Measurements from ENCODE around the gene IKZF3. TPM values are rescaled to one million over a fixed set of nuclear protein-coding genes. Genes with fewer than 3 reads are reported as not detected.
"Not testable (repeated sequence)": the region's sequence is repeated elsewhere in the genome, so short reads cannot be mapped to it uniquely, and the experiment has no call there.

IKZF3 gene
- total RNA-seq, 1 donor = not detected

GRCh38 chr17:39868554-39868942 lies 4.4 kb upstream of the IKZF3 start:
- TF ChIP-seq, protein P1, sequence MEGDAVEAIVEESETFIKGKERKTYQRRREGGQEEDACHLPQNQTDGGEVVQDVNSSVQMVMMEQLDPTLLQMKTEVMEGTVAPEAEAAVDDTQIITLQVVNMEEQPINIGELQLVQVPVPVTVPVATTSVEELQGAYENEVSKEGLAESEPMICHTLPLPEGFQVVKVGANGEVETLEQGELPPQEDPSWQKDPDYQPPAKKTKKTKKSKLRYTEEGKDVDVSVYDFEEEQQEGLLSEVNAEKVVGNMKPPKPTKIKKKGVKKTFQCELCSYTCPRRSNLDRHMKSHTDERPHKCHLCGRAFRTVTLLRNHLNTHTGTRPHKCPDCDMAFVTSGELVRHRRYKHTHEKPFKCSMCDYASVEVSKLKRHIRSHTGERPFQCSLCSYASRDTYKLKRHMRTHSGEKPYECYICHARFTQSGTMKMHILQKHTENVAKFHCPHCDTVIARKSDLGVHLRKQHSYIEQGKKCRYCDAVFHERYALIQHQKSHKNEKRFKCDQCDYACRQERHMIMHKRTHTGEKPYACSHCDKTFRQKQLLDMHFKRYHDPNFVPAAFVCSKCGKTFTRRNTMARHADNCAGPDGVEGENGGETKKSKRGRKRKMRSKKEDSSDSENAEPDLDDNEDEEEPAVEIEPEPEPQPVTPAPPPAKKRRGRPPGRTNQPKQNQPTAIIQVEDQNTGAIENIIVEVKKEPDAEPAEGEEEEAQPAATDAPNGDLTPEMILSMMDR (IDR thresholded peaks at IDR 0.05; ENCODE audit: insufficient read depth, low read length) = no peak
- DNase-seq (ENCODE audit: low read depth) = no peak
- no peak overlapping the region for H3K4me3 ChIP-seq (ENCODE audit: low read depth, low read length)

- no peak within 1 kb of the TSS for H3K4me3 ChIP-seq (ENCODE audit: low read depth, low read length)
- DNase-seq (ENCODE audit: low read depth) = no peak
- TF ChIP-seq, protein P1 (IDR thresholded peaks at IDR 0.05; ENCODE audit: insufficient read depth, low read length) = no peak
Measured at GRCh38 chr17:39867880-39868553, 3.9 kb upstream of the IKZF3 start, which contains the start of gene ZPBP2. ZPBP2 (plus strand) TSS chr17:39868202; CDS start chr17:39868355, 153 bp downstream.

DNA sequence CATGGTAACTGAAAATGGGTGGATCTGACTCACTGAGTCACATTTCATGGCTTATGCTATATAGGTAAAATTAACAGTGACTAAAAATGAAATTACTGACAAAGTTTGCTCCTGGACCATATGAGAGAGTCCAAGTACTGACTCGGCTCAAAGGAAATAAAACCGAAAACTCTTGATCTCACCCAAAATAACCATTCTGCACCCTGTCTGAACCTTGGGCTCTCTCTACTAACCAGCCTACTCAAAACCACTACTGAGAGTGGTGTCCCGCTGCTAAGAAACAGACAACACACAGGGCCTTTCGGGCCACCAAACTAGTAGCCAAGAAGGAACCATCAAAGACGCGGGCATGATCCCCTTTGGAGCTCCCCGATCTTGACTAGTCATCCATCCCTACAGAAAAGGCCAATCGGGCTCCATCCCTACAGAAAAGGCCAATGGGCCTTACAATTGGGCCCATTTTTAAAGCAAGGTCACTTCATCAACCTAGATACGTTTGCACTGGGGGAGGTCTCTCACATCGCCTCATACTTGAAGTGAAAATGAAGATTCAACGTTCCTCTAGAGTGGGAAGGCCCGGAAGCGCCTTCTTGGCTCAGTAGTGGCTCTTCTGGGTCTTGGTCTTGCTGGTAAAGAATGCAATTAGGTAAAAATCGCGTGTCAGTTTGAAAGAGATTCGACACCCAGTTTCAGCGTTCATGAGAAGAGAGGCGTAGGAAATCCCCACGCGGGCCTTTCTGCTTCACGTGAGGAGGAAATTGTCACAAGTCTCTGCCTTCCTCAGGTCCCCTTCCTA lies 3.2 kb upstream of the IKZF3 start:
- no peak for DNase-seq (ENCODE audit: low read depth)
- TF ChIP-seq, protein P1 (IDR thresholded peaks at IDR 0.05; ENCODE audit: insufficient read depth, low read length) = no peak
- H3K4me3 ChIP-seq (ENCODE audit: low read depth, low read length) = no peak overlapping the region

- H3K4me3 ChIP-seq (ENCODE audit: low read depth, low read length) = no peak overlapping the region
- no peak for DNase-seq (ENCODE audit: low read depth)
- TF ChIP-seq, protein P1 (IDR thresholded peaks at IDR 0.05; ENCODE audit: insufficient read depth, low read length) = no peak
Measured at GRCh38 chr17:39866013-39866730, 2.1 kb upstream of the IKZF3 start.

- no peak overlapping the region for H3K4me3 ChIP-seq (ENCODE audit: low read depth, low read length)
- TF ChIP-seq, protein P1 (IDR thresholded peaks at IDR 0.05; ENCODE audit: insufficient read depth, low read length) = no peak
- DNase-seq (ENCODE audit: low read depth) = no peak
Measured at GRCh38 chr17:39863244-39863917, 731 bp downstream of the IKZF3 start.

- TF ChIP-seq, protein P1 (IDR thresholded peaks at IDR 0.05; ENCODE audit: insufficient read depth, low read length) = no peak
- H3K4me3 ChIP-seq (ENCODE audit: low read depth, low read length) = no peak overlapping the region
- DNase-seq (ENCODE audit: low read depth) = no peak
Measured at GRCh38 chr17:39861235-39861634, 2.9 kb downstream of the IKZF3 start.

GRCh38 chr17:39855911-39856649 lies 8.0 kb downstream of the IKZF3 start:
- not testable (repeated sequence) for H3K4me3 ChIP-seq (ENCODE audit: low read depth, low read length); DNase-seq (ENCODE audit: low read depth)
